AG09309 (cell line): ENCODE results near the gene TRO.

Experiments used
- DNase-seq: peaks from one replicate; pipeline ENCODE4 v3.0.0-alpha.2; 2010; ENCODE audit warnings: low read depth
- H3K4me3 ChIP-seq: 2 replicates; pipeline ENCODE4 v1.5.1; 2011; ENCODE audit warnings: mild to moderate bottlenecking, low read depth, low read length, moderate library complexity; ENCODE audit not compliant: control insufficient read depth
- TF ChIP-seq, protein P1 (sequence below): IDR thresholded peaks from 2 replicates; pipeline ENCODE4 v1.5.1; 2011; ENCODE audit warnings: mild to moderate bottlenecking, low read depth, low read length, inconsistent platforms; ENCODE audit not compliant: insufficient read depth, control insufficient read depth; ENCODE audit errors: missing control alignments

Gene TRO

DNA sequence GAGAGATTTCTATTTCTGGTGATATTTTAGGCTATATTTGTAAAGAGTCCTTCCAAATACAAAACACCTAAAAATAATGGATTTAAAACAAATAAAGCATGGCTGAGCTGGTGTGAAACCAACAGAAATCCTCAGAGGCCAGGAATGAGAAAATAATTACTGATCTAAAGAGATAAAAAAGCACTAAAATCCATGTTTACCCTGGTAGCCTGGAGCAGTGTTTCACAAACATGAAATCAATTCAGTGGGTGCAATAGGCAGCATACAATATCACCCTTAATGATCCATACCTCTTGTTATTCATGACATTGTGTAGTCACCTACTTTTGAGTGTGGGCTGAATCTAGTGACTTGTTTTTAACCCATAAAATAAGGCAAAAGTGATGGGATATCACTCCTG, 58.8 kb downstream of the TRO start:
- TF ChIP-seq, protein P1, sequence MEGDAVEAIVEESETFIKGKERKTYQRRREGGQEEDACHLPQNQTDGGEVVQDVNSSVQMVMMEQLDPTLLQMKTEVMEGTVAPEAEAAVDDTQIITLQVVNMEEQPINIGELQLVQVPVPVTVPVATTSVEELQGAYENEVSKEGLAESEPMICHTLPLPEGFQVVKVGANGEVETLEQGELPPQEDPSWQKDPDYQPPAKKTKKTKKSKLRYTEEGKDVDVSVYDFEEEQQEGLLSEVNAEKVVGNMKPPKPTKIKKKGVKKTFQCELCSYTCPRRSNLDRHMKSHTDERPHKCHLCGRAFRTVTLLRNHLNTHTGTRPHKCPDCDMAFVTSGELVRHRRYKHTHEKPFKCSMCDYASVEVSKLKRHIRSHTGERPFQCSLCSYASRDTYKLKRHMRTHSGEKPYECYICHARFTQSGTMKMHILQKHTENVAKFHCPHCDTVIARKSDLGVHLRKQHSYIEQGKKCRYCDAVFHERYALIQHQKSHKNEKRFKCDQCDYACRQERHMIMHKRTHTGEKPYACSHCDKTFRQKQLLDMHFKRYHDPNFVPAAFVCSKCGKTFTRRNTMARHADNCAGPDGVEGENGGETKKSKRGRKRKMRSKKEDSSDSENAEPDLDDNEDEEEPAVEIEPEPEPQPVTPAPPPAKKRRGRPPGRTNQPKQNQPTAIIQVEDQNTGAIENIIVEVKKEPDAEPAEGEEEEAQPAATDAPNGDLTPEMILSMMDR, result no peak
- no peak for DNase-seq
- no peak overlapping the region for H3K4me3 ChIP-seq

DNA sequence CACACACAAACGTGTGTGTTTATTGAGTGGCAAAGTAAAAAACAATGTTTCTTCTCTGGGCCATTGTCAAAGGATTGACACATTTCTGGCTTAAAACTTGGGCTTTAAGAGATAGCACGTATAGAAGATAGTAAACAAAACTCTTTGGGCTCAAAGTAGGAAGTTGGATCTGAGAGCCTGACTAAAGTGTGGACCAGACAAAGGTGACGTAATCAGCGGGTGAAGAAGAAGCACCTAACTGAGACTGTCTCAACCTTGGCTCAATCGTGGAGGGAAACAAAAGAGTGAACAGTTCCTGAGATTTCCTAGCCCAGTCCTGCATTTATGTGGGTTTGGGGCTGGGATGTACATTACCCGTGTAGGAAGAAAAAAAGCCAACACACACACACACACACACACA, 59.7 kb downstream of the TRO start:
- DNase-seq, result no peak
- no peak overlapping the region for H3K4me3 ChIP-seq
- TF ChIP-seq, protein P1, result no peak
